Choroid plexus epithelial cell (primary cell): ENCODE results near the gene KRT71.
A peak's percentile ranks its signal among the peaks of the same experiment; 100 is the strongest.
"Not testable (repeated sequence)": the region's sequence is repeated elsewhere in the genome, so short reads cannot be mapped to it uniquely, and the experiment has no call there.

Experiments
- DNase-seq: peaks from one replicate; pipeline ENCODE4 v3.0.0-alpha.2; 2010; ENCODE audit warnings: low read depth
- H3K4me3 ChIP-seq: 2 replicates; pipeline ENCODE4 v1.5.1; 2011; ENCODE audit warnings: low read depth, mild to moderate bottlenecking, control low read depth, low read length, moderate library complexity
- TF ChIP-seq, protein P1 (sequence below): conservative IDR thresholded peaks from 2 replicates; pipeline ENCODE4 v1.5.1; 2011; ENCODE audit warnings: low read depth, mild to moderate bottlenecking, control low read depth, inconsistent platforms, low read length, moderate library complexity

Gene KRT71

DNA sequence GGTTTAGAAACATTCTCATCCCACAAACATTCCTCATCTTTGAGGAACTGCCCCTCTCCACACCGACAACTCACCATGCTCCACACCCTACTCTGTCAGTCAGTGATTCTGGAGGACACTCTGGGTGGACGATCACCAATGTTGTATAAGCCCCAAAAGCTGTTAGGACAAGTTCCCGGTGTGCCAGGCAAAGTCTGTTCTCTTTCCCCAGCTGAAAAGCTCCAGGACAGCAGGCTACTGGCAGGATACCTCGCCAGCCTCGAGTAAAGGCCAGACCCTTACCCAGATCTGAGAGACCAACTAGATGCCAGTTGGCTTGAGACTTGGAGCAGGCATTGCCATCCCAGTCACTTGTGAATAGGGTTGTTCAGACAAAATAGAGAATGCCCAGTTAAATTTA, 44.7 kb downstream of the KRT71 start:
- H3K4me3 ChIP-seq: no peak overlapping the region
- TF ChIP-seq, protein P1, sequence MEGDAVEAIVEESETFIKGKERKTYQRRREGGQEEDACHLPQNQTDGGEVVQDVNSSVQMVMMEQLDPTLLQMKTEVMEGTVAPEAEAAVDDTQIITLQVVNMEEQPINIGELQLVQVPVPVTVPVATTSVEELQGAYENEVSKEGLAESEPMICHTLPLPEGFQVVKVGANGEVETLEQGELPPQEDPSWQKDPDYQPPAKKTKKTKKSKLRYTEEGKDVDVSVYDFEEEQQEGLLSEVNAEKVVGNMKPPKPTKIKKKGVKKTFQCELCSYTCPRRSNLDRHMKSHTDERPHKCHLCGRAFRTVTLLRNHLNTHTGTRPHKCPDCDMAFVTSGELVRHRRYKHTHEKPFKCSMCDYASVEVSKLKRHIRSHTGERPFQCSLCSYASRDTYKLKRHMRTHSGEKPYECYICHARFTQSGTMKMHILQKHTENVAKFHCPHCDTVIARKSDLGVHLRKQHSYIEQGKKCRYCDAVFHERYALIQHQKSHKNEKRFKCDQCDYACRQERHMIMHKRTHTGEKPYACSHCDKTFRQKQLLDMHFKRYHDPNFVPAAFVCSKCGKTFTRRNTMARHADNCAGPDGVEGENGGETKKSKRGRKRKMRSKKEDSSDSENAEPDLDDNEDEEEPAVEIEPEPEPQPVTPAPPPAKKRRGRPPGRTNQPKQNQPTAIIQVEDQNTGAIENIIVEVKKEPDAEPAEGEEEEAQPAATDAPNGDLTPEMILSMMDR: no peak
- DNase-seq: no peak

DNA sequence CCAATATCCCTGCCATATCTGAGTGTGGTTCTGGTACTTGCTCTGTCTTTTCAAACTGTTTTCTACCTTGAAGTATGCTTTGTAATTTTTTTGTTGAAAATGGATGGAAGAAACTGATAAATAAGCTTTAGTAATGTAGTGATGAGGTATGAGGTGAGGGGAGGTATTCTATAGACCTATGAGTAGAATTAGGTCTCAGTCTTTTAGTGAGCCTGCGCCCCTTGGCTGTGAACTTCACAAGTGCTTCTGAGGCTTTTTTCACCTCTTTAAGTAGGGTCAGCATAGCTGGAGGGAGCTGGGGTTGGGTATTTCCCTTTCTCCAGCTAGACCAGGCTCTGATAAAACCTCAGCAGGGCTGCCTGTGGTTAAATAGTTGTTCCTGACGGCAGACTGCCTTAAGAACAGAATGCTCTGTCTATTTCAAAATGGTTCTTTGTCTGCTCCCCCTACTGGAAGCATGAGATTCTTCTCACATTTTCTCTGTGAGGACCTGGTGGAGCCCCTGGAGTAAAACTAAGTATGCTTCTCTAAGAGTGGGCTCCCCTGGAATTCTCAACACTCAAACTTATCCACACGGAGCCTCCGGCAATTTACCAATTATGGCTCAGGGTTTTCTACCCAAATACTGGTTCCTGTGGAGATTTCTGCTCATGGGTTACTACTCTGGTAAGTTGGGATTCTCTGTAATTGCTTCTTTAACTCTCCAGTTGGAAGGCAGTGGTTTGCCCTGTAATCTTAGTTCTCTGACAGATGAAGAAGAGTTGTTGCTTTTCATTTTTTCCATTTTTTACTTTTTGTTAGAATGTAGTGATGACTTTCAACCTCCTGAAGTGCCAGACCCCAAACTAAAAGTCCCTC, 45.9 kb downstream of the KRT71 start:
- peak; percentile 96 for DNase-seq
- H3K4me3 ChIP-seq: no peak overlapping the region
- TF ChIP-seq, protein P1: peak; percentile 79

DNA sequence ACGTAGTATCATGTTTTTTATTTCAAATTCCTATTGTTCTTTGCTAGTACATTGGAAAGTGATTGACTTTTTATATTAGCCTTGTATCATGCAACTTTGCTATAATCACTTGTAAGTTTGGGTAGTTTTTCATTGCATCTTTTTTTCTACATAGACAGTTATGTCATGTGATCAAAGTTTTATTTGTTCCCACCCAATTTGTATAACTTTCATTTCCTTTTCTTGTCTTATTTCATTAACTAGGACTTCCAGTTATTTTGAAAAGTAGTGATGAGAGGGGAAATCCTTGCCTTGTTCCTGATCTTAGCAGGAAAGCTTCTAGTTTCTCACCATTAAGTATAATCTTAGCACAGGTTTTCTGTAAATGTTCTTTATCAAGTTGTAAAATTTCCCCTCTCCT, 50.1 kb downstream of the KRT71 start:
- TF ChIP-seq, protein P1: no peak
- no peak overlapping the region for H3K4me3 ChIP-seq
- DNase-seq: no peak

DNA sequence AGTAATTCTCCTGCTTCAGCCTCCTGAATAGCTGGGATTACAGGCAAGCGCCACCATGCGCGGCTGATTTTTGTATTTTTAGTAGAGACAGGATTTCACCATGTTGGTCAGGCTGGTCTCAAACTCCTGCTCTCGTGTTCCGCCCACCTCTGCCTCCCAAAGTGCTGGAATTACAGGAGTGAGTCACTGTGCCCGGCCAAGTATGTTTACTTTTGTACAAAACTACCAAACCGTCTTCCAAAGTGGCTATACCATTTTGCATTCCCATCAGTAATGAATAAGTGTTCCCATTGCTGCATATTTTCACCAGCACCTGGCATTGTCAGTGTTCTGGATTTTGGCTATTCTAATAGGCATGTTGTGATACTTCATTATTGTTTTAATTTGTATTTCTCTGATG, 51.5 kb downstream of the KRT71 start:
- no peak for DNase-seq
- no peak overlapping the region for H3K4me3 ChIP-seq
- TF ChIP-seq, protein P1: no peak

DNA sequence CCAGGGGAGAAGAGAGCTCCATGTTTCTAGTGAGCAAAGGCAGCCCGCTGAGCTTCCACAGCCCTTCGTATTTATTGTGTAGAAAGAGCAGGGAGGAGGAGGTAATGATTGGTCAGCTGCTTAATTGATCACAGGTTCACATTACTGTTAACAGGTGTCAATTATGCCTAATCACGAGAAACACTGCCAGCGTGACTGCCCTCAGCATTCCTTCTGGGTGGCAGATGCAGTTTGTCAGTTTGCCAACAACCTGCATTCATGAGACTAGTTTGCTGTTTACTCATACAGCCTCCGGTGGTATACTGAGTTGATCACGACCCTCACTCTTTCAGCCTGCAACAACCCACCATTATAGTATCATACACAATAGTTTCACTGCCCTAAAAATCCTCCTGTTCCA, 52.4 kb downstream of the KRT71 start:
- not testable (repeated sequence) for DNase-seq, H3K4me3 ChIP-seq

DNA sequence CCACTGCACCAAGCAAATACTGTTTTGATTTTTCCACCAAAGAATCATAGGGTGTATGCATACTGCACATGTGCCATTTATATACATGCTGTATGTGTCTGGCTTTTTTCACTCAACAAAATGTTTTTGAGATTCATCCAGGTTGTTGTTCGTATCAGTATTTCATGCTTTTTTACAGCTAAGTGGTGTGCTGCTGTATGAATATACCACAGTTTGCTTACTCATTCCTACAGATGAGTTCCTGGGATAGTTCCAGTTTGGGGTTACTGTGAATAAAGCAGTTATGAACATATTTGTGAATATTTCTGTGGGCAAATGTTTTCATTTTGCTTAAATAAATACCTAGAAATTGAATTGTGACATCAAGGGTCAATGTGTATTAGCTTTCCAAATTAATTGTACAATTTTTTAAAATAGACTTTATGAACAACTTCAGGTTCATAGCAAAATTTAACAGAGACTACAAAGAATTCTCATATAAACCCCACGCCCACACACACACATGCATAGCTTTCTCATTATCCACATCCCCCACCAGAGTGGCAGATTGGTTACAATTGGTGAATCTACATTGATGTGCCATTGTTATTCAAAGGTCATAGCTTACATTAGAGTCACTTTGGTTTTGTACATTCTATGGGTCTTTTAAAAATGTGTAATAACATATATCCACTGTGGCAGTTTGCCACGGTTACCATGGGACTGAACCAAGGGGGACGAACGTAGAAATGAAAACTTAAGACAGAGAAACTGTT, 53.0 kb downstream of the KRT71 start:
- no peak overlapping the region for H3K4me3 ChIP-seq
- DNase-seq: peak; percentile 71
- TF ChIP-seq, protein P1: no peak

DNA sequence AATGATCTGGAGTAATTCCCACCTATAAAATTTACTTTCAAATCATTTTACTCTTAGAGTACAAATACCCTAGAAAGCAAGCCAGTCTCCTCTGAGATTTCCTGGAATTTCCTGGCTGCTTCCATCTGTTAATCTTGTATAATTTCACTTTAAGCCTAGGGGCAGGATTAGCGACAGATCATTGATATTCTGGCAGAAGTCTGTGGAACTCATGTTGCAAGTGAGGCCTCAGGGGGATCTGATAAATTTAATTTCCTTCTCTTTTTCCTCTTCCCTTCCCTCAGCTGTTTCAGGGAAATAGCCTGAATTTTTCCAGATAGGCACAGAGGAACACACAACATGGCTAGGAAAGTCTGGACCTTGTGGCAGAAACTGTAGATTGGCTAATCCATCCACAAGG, 54.0 kb downstream of the KRT71 start:
- H3K4me3 ChIP-seq: no peak overlapping the region
- no peak for DNase-seq
- TF ChIP-seq, protein P1: no peak
